GM18907 (cell line): Measurements from ENCODE around the gene DIABLO.
A peak's percentile ranks its signal among the peaks of the same experiment; 100 is the strongest.
"Not testable (repeated sequence)": the region's sequence is repeated elsewhere in the genome, so short reads cannot be mapped to it uniquely, and the experiment has no call there.

Experiments used
- ATAC-seq: cut with Tn5 transposase; IDR thresholded peaks from one replicate; pipeline ENCODE4 v1.9.1; 2021; ENCODE audit warnings: mild to moderate bottlenecking, moderate library complexity; ENCODE audit not compliant: unreplicated experiment

Gene DIABLO

GRCh38 chr12:122225683-122226365 lies at the start of gene DIABLO:
DIABLO (minus strand) TSS chr12:122226052; CDS start chr12:122226014, 38 bp downstream.
- peak; percentile 92 for ATAC-seq

DNA sequence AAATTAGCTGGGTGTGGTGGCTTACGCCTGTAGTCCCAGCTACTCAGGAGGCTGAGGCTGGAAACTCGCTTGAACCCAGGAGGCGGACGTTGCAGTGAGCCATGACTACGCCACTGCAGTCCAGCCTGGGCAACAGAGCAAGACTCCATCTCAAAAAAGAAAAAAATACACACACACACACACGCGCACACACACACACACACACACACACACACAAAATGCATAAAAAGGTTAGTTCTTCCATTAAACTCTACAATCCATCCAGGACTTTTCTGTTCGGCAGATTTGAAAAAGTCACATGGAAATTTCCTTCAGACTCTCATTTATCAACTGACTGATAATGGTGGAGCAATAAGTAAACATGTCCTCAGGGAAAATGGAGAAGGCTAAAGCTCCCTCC lies 49.6 kb upstream of the DIABLO start:
- no peak for ATAC-seq

DNA sequence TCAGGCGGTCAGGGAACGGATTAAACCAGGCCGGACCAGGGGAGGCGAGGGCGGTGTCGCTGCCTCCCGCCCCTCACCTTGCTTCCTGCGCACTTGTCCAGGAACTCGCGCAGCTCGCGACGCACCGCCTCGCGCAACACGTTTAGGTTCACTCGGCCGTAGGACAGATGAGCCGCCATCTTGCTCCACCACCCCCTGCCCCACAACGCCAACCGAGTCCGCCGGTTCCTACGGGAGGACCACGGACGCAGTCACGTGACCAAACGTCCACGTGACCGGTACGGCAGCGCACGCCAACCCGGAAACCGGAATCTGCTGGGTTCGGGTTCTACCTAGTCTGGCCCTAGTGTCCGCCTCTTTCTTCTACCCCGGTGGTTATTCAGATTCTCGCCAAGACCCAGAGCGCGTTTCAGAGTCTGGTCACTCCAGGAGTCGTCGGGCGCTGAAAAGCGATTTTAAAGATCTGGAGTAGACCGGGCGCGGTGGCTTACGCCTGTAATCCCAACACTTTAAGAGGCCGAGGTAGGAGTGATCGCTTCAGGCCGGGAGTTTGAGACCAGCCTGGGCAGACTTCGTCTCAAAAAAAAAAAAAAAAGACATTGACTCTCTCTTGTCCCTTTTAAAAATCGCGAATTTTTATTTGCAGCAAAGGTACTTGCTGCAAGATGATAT lies 40.5 kb upstream of the DIABLO start, which contains the start of gene VPS33A:
Gene VPS33A, minus strand, starts transcription at position 265 of the 672 bp plus-strand sequence. Its CDS starts 86 bp downstream, at position 179.
- peak; percentile 91 for ATAC-seq

DNA sequence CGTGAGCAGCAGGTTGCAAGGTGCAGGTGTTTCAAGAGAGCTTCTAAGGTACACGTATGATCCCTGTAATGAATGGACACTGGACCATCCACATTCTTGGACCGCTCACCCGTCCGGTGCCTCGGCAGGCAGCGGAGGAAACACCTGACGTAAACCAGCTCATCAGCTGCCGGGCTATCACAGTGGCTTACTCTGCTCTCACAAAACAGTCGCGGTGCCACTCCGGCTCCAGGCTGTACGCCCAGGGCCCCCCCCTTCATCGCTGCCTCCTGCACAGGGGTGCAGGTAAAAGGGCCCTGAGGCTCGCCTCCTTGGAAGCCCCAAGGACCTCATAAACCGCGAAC lies 40.0 kb upstream of the DIABLO start:
- peak; percentile 34 for ATAC-seq

DNA sequence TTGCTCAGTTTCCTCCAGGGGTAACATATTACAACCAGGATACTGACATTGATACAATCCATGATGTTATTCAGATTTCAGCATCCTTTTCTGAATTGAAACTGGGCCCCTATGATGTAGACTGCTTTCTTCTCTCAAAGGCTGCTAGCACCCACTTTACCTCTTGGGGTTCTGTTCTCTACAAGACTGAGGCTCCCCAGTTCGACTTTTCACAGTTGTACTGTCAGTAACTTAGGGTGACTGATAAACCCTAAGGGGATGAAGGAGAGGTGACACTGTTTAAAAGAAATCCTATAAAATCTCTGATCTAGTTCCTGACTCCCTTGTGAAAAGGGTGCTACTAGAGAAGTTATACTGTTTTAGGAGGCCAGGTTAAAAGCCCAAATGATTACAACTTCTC lies 39.6 kb upstream of the DIABLO start:
- ATAC-seq, result no peak

DNA sequence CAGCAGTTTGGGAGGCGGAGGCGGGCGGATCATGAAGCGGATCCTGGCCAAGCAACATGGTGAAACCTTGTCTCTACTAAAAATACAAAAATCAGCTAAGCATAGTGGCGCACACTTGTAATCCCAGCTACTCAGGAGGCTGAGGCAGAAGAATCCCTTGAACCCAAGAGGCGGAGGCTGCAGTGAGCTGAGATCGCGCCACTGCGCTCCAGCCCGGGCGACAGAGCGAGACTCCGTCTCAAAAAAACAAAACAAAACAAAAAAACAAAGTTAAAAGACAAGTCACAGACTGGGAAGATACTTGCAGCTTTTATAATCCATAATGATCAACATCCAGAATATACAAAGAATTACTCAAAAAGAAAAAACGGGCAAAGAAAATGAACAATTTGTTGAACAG lies 34.9 kb upstream of the DIABLO start:
- ATAC-seq, result not testable (repeated sequence)

- ATAC-seq, result not testable (repeated sequence)
These were observed 33.1 kb upstream of the DIABLO start for GRCh38 chr12:122258939-122259338.

DNA sequence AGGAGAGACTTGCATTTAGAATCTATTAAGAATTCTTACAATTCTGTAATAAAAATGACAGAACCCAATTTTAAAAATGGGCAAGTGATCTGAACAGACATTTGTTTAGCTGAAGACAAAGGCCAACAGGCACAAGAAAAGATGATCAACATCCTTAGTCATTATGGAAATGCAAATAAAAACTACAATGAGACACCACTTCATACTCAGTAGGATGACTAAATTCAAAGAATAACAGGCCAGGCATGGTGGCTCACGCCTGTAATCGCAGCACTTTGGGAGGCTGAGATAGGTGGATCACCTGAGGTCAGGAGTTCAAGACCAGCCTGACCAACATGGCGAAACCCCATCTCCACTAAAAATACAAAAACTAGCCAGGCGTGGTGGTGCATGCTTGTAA lies 32.6 kb upstream of the DIABLO start:
- not testable (repeated sequence) for ATAC-seq

GRCh38 chr12:122250536-122250935 lies 24.7 kb upstream of the DIABLO start:
- no peak for ATAC-seq

- no peak for ATAC-seq
These were observed 24.2 kb upstream of the DIABLO start for GRCh38 chr12:122250047-122250446.

DNA sequence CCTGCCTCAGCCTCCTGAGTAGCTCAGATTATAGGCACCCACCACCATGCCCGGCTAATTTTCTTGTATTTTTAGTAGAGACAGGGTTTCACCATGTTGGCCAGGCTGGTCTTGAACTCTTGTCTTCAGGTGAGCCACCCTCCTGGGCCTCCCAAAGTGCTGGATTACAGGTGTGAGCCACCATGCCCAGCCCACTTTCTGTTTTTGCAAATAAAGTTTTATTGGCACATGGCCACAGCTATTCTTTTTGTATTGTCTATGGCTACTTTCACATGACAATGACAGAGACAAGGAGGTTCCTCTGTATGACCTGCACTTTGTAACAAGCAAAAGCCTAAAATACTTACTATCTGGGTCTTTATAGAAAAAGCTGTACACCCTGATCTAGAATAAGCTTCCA lies 19.7 kb upstream of the DIABLO start:
- ATAC-seq, result no peak

GRCh38 chr12:122244565-122245371 lies 18.9 kb upstream of the DIABLO start:
- ATAC-seq, result no peak

DNA sequence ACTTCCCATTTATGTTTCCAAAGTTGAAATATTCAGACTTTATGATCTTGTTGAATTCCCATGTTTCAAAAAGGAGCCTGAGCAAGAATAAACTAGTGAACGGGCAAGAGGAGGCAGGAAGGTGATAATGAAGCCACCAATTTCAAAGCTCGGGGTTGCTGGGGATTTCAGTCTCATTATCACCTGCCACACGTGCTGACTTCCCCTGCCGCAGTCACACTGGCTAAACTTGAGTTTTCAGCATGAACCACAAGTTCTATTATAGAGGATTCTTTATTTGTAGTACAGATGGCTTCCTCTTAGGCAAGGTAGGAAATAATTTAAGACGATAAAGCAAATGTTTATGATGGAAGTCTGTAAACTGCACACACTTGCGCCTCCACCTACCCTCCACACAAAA lies 18.1 kb upstream of the DIABLO start:
- ATAC-seq, result no peak

- no peak for ATAC-seq
These were observed 13.0 kb upstream of the DIABLO start for GRCh38 chr12:122238861-122239260.

DNA sequence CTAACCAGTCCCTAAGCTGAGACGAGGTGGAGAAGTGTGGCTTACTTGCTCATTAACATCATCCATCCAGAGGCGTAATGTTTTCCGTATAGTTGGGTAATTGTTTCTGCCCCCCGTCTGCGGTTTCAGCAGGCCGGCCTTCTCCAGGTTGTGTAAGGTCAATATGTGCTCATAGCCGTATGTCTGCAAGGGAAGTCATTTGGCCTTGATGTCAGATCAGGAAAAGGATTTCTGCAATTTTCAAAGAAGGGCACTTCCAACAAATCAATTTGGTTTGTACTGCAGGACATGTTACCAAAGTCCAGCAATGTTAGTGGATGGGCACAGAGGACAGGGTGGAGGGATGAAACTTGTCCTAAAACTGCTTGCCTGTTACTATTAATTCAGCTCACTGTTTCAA lies 9.9 kb upstream of the DIABLO start:
- ATAC-seq, result no peak

DNA sequence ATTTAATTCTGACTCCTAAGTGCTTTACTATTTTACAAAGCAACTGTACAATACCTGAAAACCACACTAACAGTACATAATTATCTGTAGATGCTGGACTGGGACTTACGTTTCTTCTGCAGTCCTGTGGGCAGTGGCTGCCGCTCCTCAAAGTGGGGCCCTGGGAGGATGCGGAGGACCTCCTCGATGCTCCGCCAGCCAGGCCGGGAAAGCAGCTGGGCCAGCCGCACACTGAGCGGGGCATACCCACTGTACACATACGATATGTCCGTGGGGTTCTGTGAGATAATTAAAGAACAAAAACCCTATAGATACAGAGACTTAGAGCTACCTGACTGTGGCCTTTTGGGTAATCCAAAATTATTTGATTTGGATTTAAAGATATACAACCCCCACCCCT lies 6.8 kb upstream of the DIABLO start:
- ATAC-seq, result no peak

DNA sequence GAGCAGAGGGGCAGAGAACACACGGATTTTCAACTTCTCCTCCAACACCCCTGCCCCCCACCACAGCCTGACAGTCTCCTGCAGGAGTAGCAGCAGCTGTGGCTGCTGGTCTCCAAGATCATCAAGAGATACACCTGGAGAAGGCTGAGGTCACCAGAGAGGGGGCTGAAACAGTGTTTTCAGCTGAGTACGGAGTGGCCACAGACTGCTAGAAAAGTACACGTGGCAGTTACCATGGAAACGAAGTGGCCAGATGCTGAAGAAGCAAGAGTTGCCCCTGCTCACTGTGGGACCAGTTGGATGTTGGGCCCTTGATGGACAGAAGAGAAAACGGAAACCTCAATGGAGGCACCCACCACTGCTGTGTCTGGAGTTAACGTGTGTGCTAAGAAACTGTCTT lies 4.9 kb upstream of the DIABLO start:
- no peak for ATAC-seq

DNA sequence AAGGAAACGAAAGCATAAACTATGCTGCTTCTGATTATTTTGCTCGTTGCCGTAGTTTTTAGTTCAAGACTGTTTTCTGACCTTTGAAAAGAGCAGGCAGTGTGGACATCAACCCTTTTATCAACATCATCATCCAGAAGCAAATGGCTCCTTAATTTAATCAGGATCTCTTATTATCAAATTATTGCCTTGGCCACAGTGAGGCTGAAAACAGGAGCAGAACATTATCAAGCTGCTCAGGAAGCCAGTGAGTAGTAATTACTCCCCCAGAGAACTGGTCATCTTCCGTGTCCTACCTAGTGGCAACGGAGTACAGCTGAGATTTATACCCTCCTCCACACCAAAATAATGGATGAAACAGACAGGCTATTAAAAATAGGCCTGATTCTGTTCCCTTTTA lies 2.2 kb upstream of the DIABLO start:
- ATAC-seq, result no peak

DNA sequence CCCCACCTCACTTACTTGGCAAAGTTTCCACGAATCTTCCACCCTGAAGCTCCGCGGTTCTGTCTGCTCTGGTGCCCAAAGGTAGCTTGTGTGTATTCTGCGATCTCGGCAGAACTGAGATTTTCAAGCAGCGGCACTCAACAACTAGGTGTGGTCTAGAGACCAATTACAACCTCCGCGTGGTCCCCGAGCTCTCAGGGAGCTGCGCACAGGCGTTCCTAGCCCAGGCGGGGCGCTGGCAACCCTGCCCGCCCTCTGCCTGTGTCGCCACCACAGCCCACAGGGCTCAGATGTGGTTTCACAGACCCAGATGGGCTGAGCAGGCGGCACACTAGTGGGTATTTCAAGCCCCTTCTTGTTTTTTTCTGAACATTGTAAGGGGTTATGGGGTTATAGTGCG lies 1.5 kb upstream of the DIABLO start:
- no peak for ATAC-seq

DNA sequence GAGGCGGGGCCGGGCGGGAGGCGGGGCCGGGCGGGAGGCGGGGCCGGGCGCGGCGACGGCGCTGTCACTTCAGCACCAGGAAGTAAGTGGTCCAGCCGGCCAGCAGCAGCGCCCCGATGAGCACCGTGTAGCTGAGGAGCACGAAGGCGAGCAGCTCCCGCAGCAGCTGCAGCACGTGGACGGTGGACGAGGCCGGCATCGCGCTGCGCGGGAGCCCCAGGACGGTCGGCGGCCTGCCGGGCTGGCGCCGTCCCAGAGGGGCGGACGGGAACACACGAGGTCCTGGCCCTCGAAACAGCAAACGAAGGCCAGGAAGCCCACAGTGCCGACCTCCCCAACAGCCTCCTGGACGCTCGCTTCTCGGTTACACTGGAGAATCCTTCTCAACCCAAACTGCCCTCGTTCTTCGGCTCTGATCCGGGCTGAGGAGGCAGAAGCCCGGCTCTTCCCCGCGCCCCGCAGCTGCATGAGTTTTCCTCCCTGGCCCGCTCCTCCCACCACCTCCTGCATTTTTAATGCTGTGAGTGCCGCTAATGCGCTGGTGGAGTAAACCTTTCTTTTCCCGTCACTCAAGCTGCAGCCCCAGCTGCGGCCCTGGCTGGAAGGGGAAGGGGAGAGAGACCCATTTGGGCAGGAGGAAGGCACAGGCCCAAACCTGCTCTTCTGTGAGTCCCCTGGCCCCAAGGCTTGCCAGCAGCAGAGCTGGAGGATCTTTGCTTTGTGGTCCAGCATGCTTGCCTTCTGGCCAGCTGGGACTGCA lies 694 bp upstream of the DIABLO start:
- no peak for ATAC-seq

- no peak for ATAC-seq
These were observed 9.4 kb downstream of the DIABLO start for GRCh38 chr12:122216445-122216844.
